GM21515 (cell line): ENCODE results near the gene SOWAHB.
"Not testable (repeated sequence)": the region's sequence is repeated elsewhere in the genome, so short reads cannot be mapped to it uniquely, and the experiment has no call there.

ENCODE experiments used
- ATAC-seq: cut with Tn5 transposase; IDR thresholded peaks from one replicate; pipeline ENCODE4 v1.9.1; 2021; ENCODE audit not compliant: unreplicated experiment

The SOWAHB gene

GRCh38 chr4:76895619-76896018 is 2.3 kb downstream of the SOWAHB start:
- no peak for ATAC-seq

GRCh38 chr4:76894537-76895255 is 3.2 kb downstream of the SOWAHB start:
- ATAC-seq, result no peak

GRCh38 chr4:76892601-76893000 is 5.3 kb downstream of the SOWAHB start:
- no peak for ATAC-seq

GRCh38 chr4:76892001-76892400 is 5.9 kb downstream of the SOWAHB start:
- no peak for ATAC-seq

GRCh38 chr4:76886848-76887441 is 11.0 kb downstream of the SOWAHB start:
- ATAC-seq, result no peak

- no peak for ATAC-seq
Observed at GRCh38 chr4:76886214-76886613, 11.7 kb downstream of the SOWAHB start.

- no peak for ATAC-seq
Observed at GRCh38 chr4:76883147-76883546, 14.8 kb downstream of the SOWAHB start.

- ATAC-seq, result no peak
Observed at GRCh38 chr4:76882630-76883029, 15.3 kb downstream of the SOWAHB start.

- no peak for ATAC-seq
Observed at GRCh38 chr4:76881375-76881774, 16.6 kb downstream of the SOWAHB start.

- ATAC-seq, result no peak
Observed at GRCh38 chr4:76879731-76880364, 18.1 kb downstream of the SOWAHB start.

GRCh38 chr4:76878641-76879165 is 19.2 kb downstream of the SOWAHB start:
- not testable (repeated sequence) for ATAC-seq

- no peak for ATAC-seq
Observed at GRCh38 chr4:76874176-76874575, 23.8 kb downstream of the SOWAHB start.

- ATAC-seq, result no peak
Observed at GRCh38 chr4:76873495-76873894, 24.4 kb downstream of the SOWAHB start.

- ATAC-seq, result no peak
Observed at GRCh38 chr4:76872556-76872955, 25.4 kb downstream of the SOWAHB start.

- not testable (repeated sequence) for ATAC-seq
Observed at GRCh38 chr4:76868780-76869179, 29.2 kb downstream of the SOWAHB start.

GRCh38 chr4:76867880-76868655 is 29.9 kb downstream of the SOWAHB start:
- no peak for ATAC-seq

GRCh38 chr4:76867377-76867776 is 30.6 kb downstream of the SOWAHB start:
- ATAC-seq, result no peak

GRCh38 chr4:76866641-76867040 is 31.3 kb downstream of the SOWAHB start:
- no peak for ATAC-seq

- no peak for ATAC-seq
Observed at GRCh38 chr4:76858319-76858718, 39.6 kb downstream of the SOWAHB start.

- no peak for ATAC-seq
Observed at GRCh38 chr4:76857074-76857409, 40.9 kb downstream of the SOWAHB start.
